Tibial artery (tissue), 4 donors: Measurements from ENCODE around the gene SEC31A.
"Not testable (repeated sequence)": the region's sequence is repeated elsewhere in the genome, so short reads cannot be mapped to it uniquely, and the experiment has no call there.

Source experiments
- DNase-seq, 2 donors: peaks; one replicate each; pipeline ENCODE4 v3.0.0-alpha.2; 2019
- H3K27ac ChIP-seq, 2 donors: fragments of 200-600 bp; sonication (generic) in 1 of 2; 1 replicate in 1 of 2; 2 replicates in 1 of 2; pipeline ENCODE4 v1.5.1; 2018 to 2019; ENCODE audit warnings: mild to moderate bottlenecking in 1 of 2
- H3K27me3 ChIP-seq, 2 donors: fragments of 200-600 bp; sonication (generic) in 1 of 2; one replicate each; pipeline versions ENCODE4 v1.5.1 to v1.6.0; 2016 to 2019
- H3K36me3 ChIP-seq, 3 donors: fragments of 200-600 bp; sonication (generic) in 2 of 3; one replicate each; pipeline ENCODE4 v1.5.1; 2016 to 2019; ENCODE audit warnings: mild to moderate bottlenecking in 2 of 3
- H3K4me1 ChIP-seq, 4 donors: fragments of 200-600 bp; sonication (generic) in 2 of 4; 1 replicate in 3 of 4; 2 replicates in 1 of 4; pipeline ENCODE4 v1.5.1; 2016 to 2019
- H3K4me3 ChIP-seq, 2 donors: fragments of 200-600 bp; sonication (generic) in 1 of 2; 1 replicate in 1 of 2; 2 replicates in 1 of 2; pipeline ENCODE4 v1.5.1; 2018 to 2019; ENCODE audit warnings: mild to moderate bottlenecking in 2 of 2
- H3K9me3 ChIP-seq, 3 donors: fragments of 200-600 bp; sonication (generic) in 1 of 3; one replicate each; pipeline ENCODE4 v1.5.1; 2016 to 2019
- intact Hi-C: fragments of 100-400 bp; cut with DNase I; formaldehyde crosslinking; loops from one replicate; pipeline ENCODE4 v1.15.0; 2023; ENCODE audit warnings: low total_unique reads
- TF ChIP-seq, protein P1 (sequence below), 2 experiments: fragments of 200-600 bp in 1 of 2; fragments of 450-650 bp in 1 of 2; IDR thresholded peaks; one replicate each; pipeline ENCODE4 v1.5.1; 2017 to 2019; ENCODE audit warnings: antibody characterized with exemption in 2 of 2, mild to moderate bottlenecking in 1 of 2, moderate library complexity in 1 of 2

SEC31A gene

DNA sequence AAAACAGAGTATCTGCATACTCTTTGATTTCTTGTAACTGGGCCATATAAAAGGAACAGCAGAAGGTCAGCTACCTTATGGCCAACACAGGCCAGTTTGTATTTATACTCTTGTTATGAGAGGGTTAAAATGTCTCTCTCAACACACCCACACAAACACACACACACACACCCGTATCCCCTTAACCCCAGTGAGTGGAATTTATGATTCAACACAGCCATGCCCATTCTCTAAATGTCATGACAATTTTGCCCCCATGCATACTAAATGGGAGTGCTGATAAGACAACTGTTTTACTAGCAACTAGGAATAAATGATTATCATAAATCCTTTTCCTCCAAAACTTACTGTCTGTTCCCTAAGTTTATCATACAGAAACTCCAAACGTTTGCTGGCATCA lies 70.3 kb downstream of the SEC31A start:
- TF ChIP-seq, protein P1, sequence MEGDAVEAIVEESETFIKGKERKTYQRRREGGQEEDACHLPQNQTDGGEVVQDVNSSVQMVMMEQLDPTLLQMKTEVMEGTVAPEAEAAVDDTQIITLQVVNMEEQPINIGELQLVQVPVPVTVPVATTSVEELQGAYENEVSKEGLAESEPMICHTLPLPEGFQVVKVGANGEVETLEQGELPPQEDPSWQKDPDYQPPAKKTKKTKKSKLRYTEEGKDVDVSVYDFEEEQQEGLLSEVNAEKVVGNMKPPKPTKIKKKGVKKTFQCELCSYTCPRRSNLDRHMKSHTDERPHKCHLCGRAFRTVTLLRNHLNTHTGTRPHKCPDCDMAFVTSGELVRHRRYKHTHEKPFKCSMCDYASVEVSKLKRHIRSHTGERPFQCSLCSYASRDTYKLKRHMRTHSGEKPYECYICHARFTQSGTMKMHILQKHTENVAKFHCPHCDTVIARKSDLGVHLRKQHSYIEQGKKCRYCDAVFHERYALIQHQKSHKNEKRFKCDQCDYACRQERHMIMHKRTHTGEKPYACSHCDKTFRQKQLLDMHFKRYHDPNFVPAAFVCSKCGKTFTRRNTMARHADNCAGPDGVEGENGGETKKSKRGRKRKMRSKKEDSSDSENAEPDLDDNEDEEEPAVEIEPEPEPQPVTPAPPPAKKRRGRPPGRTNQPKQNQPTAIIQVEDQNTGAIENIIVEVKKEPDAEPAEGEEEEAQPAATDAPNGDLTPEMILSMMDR (IDR thresholded peaks at IDR 0.05): no peak
- H3K4me1 ChIP-seq: no peaks in the 10 kb centered on the region
- H3K36me3 ChIP-seq: peaks cover 85 to 96% (median 94%) of the 10 kb centered on the region in 3 donors
- no peak for DNase-seq
- no peak overlapping the region for H3K4me3 ChIP-seq
- no peak overlapping the region for H3K27ac ChIP-seq
- intact Hi-C loops: no loop called here
- H3K9me3 ChIP-seq: no peaks in the 10 kb centered on the region
- no peaks in the 10 kb centered on the region for H3K27me3 ChIP-seq

DNA sequence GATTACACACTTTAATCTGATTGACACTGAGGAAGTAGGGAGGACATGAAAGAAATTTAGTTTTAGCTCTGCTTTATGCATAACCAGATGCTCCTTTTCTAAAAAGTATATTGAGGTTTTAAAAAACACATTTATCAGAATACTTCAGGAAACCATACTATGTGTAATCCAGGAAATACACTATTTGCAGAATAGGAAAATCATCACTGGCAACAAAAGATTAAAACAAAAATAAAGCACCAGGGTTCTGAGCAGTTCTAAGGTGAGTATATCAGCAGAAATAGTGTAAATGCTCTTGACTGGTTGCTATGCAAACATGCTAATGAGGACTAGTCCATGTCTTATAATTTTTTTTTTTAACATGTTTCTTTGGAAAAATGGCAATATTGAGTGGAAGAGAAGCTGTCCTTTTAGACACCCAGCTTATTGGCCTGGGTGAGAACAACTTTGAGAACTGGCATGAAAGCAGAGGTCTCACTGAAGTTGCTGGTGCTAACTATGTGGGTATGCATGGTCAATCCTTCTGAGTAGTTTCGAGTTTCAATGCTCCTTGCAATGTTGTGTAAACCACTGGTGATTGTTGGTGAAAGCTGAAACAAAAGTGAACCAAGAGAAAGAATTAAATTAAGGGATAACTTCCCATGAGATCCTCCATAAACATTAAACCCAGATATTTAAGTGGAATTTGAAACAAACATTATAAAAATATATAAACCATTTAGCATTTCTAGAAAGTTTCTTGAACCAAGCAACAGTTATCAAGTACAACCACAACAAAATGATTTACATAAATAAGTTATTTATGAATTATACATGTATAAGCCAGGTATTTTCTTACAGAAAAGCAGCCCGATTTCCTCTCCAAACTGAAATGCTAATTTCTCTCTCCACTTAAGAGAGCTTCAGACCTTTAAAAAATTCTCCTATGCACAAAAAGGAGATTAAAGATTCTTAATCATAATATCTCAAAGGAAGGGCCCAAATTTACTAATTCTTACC lies 72.0 kb downstream of the SEC31A start:
- TF ChIP-seq, protein P1 (IDR thresholded peaks at IDR 0.05): no peak
- no peak for DNase-seq
- Histone ChIP-seq H3K4me3 (no peak overlapping the region), H3K9me3 (no peaks in the 10 kb centered on the region), H3K36me3 (peaks cover 68 to 84% (median 79%) of the 10 kb centered on the region in 3 donors), H3K4me1 (no peaks in the 10 kb centered on the region), H3K27ac (no peak overlapping the region), H3K27me3 (no peaks in the 10 kb centered on the region)
- intact Hi-C loops: no loop called here

DNA sequence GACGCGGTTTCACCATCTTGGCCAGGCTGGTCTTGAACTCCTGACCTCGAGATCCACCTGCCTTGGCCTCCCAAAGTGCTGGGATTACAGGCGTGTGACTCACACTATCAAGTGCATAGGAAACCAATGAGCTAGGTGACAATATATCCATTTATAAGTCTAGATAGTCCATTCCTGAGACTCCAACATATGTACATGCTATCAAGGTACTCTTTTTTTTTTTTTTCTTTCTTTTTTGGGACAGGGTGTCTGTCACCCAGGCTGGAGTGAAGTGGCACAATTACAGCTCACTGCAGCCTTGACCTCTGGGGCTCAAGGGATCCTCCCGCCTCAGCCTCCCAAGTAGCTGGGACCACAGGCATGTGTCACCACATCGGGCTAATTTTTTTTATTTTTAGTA lies 74.1 kb downstream of the SEC31A start:
- peaks cover 48 to 63% (median 58%) of the 10 kb centered on the region in 3 donors for H3K36me3 ChIP-seq
- H3K4me3 ChIP-seq, H3K27ac ChIP-seq, H3K9me3 ChIP-seq, H3K4me1 ChIP-seq, DNase-seq, intact Hi-C loops, H3K27me3 ChIP-seq: not testable (repeated sequence)

DNA sequence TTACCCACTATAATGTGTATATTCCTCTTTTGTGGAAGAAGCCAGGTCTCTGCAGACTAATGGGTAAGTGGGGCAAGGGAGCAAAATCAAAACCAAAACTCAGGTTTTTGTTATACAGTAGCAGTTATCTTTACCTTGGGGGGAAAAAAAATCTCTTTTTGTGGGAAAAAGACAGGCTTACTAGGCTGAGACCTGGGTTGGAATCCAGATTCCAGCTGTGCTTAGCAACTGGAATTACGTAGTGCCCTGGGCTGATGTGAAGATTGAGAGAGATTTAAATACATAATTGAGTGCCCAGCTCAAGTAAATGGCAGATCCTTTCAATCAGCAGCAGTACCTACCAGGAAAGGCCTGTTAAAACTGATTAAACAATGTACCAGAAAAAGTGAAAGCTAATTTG lies 76.9 kb downstream of the SEC31A start:
- H3K27ac ChIP-seq: no peak overlapping the region

DNA sequence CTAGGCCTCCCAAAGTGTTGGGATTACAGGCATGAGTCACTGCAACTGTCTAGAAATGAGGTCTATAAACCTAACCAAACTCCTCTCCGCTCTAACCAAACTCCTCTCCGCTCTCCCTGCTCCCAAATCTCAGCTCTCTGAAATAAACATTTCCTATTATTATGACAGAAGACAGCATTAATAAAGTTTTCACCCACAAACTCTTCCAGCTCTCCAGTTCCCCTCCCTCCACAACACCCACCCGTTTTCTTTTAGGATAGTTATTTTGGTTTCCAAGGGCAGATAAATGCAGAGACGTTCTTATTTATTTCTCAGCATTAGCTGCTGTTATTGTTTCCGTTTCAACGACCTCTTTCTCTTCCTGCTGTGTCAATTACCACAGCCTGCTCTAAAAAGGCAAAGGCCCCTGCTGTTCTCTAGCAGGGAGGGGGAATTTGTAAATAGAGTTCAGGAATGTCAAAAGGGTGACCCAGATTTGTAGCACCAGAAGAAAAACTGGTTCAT lies 79.1 kb downstream of the SEC31A start:
- peak overlapping the region in 1 of 2 donors; percentile 26 for H3K27ac ChIP-seq
- H3K36me3 ChIP-seq: peaks cover 0 to 13% (median 10%) of the 10 kb centered on the region in 3 donors
- peaks cover 0 to 5% (median 0%) of the 10 kb centered on the region in 4 donors for H3K4me1 ChIP-seq
- H3K27me3 ChIP-seq: no peaks in the 10 kb centered on the region
- intact Hi-C loops: no loop called here
- H3K9me3 ChIP-seq: no peaks in the 10 kb centered on the region
- TF ChIP-seq, protein P1 (IDR thresholded peaks at IDR 0.05): no peak
- no peak for DNase-seq
- H3K4me3 ChIP-seq: no peak overlapping the region

More for the DNA sequence above, 76.9 kb downstream of the SEC31A start:
- TF ChIP-seq, protein P1 (IDR thresholded peaks at IDR 0.05): no peak
- no peak overlapping the region for H3K4me3 ChIP-seq
- peaks cover 21 to 35% (median 32%) of the 10 kb centered on the region in 3 donors for H3K36me3 ChIP-seq
- DNase-seq: no peak
- peaks cover 0 to 5% (median 0%) of the 10 kb centered on the region in 4 donors for H3K4me1 ChIP-seq
- intact Hi-C loops: no loop called here
- no peaks in the 10 kb centered on the region for H3K9me3 ChIP-seq
- H3K27me3 ChIP-seq: no peaks in the 10 kb centered on the region

DNA sequence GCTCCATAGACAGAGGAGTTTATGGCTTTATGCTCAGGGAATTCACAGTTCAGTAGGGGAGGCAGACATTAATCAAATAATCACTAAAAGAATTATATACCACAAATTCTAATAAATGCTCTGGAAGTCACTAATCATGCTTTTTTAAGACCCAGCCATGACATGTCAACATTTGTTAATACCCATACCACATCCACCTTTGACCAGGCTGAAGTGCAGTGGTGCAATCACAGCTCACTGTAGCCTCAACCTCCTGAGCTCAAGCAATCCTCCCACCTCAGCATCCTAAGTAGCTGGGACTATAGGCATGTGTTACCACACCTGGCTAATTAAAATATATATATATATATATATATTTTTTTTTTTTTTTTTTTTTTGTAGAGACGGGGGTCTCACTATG lies 79.6 kb downstream of the SEC31A start:
- Histone ChIP-seq H3K36me3 (peaks cover 0 to 8% (median 5%) of the 10 kb centered on the region in 3 donors), H3K27me3 (no peaks in the 10 kb centered on the region), H3K4me1 (peaks cover 0 to 5% (median 0%) of the 10 kb centered on the region in 4 donors), H3K4me3 (no peak overlapping the region), H3K9me3 (no peaks in the 10 kb centered on the region), H3K27ac (no peak overlapping the region)
- DNase-seq: no peak
- intact Hi-C loops: no loop called here
- TF ChIP-seq, protein P1 (IDR thresholded peaks at IDR 0.05): no peak
